HS-27A (cell line): Measurements from ENCODE around the gene RDX.

Source experiments
- DNase-seq: peaks from one replicate; pipeline ENCODE4 v3.0.0-alpha.2; 2012; ENCODE audit warnings: low read depth, missing footprints

Gene RDX

DNA sequence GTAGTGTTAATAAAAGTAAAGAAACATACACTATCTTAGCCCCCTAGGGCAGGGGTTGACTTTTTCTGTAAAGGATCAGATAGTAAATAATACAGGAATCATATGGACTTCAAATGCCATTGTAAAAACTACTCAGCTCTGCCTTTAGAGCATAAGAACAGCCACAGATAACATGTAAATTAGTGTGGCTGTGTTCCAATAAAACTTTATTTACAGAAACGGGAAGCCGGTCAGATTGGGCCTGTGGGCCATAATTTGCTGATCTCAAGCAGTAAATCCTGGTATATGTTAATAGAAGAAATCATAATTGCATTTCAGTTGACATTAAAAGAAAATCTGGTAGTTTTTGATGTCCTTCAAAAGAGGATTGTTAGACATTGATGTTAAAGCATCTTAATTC lies 126.7 kb downstream of the RDX start:
- no peak for DNase-seq

- DNase-seq = no peak
Measured at GRCh38 chr11:110168033-110168803, 128.2 kb downstream of the RDX start.

- DNase-seq = no peak
Measured at GRCh38 chr11:110165039-110165925, 131.1 kb downstream of the RDX start.

- DNase-seq = no peak
Measured at GRCh38 chr11:110162216-110162615, 134.2 kb downstream of the RDX start.

- DNase-seq = no peak
Measured at GRCh38 chr11:110161061-110161460, 135.4 kb downstream of the RDX start.

DNA sequence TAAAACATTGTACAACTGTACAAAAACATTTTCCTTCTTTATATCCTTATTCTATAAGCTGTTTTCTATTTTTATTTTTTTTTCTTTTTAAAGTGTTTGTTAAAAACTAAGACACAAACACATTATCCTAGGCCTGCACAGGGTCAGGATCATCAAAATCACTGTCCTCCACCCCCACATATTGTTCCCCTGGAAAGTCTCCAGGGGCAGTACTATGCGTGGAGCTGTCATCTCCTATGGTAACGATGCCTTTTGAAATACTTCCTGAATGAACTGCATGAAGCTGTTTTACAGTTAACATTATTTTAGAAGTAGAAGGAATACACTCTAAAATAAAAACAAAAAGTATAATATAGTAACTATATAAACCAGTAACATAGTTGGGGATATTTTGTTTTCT lies 136.0 kb downstream of the RDX start:
- DNase-seq = no peak

- no peak for DNase-seq
Measured at GRCh38 chr11:110160016-110160415, 136.4 kb downstream of the RDX start.

DNA sequence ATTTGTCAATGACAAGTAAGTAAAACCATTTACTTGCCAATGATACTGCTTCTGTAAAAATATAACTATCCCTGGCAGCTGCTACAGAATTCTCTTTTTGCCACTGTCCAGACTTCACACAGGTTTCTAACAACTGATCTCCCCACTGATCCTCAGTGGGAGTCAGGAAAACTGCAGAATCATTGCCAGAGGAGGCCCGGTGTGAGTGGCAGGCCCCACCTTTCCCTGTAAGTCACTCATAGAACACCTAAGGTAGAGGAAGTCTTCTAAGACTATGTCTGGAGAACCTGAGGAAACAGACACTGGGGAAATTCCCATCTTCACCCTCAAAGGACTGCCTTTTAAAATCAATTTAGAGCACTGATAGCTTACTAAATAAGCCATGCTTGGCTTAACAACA lies 136.9 kb downstream of the RDX start:
- DNase-seq = no peak

DNA sequence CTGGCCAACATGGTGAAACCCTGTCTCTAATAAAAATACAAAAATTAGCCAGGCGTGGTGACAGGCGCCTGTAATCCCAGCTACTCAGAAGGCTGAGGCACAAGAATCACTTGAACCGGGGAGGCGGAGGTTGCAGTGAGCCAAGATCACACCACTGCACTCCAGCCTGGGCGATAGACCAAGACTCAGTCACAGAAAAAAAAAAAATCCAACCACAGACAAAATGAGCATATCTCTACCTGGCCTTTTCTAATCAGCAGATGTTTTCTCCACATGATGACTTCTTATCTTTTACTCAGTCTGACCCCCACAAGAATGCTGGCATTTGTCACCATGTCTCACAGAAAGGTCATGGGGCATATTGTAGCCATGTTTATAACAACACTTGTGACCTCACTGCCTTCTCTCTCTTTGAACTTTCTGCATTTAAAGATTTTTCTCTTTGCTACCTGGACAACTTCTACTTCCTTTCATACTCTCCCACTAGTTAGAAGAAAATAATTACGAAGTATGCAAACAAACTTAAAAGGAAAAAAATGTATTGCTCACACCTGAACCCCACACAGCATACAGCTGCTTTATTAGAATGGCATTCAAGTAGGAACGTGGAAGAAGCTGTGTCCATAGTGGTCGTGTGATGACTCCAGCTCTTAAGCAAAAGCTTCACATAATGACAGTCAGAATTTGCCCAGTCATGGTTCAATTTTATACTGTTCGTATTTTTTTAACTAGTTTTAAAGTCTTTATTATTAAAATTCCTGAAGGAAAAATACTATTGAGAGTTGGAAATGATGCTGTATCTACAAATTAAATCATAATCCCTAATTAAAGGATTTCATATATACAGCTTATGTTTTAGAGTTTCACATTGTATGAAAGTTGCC lies 137.9 kb downstream of the RDX start:
- no peak for DNase-seq

DNA sequence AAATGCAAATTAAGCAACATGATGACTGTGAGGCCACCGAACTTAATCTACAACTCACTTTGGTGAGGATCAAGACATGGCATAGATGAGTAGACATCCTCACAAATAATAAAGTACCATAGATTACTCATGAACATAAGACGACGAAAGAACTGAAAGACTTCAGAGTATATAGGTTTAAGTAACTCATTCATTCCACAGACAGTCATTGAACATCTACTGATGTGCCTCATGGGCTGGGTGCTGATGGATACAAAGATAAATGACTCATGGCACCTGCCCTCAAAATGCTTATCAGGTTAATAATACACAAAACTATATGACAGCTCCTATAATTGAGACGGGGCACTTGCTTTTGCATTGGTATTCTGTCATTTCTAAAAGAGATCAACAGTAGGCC lies 139.9 kb downstream of the RDX start:
- no peak for DNase-seq

DNA sequence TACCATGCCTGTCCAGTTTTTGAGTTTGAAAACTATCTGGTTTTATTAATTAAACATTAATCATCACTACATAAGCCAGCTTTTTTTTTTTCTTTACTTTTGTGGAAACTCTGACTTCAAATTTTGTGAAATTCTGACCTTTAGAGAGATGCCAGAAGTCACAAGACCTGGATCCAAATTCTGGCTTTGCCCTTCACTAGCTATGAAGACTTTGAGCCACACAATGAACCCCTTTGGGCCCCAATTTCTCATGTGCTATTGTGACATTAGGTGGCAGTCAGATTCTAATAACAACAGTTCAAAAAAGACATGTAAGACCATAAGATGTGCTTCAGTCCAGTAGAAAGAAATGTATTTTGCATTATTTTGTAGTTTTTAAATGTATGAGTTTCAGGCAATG lies 142.9 kb downstream of the RDX start:
- DNase-seq = no peak

- DNase-seq = no peak
Measured at GRCh38 chr11:110152199-110152598, 144.2 kb downstream of the RDX start.

GRCh38 chr11:110148775-110149744 lies 147.4 kb downstream of the RDX start:
- no peak for DNase-seq

GRCh38 chr11:110147962-110148709 lies 148.3 kb downstream of the RDX start:
- DNase-seq = no peak

GRCh38 chr11:110141812-110142211 lies 154.6 kb downstream of the RDX start:
- DNase-seq = no peak

DNA sequence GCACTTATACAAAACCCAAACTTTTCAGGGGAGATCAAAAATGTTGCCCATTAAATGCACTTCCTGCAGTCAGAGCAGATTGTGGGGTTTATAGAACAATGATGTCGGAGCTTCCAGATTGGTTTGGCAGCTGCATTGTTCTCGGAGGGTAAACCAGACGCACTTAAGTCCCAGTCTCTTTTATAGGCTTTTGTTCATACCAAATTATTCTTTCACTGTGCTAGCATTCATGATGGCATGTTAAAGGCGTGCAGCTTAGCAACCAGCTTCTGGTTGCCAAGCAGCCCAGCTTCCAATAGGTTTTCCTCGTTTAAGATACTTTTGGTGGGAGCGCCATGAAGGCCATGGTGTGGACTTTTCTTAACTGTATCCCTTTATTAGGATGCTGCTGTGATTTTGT lies 162.3 kb downstream of the RDX start:
- no peak for DNase-seq

DNA sequence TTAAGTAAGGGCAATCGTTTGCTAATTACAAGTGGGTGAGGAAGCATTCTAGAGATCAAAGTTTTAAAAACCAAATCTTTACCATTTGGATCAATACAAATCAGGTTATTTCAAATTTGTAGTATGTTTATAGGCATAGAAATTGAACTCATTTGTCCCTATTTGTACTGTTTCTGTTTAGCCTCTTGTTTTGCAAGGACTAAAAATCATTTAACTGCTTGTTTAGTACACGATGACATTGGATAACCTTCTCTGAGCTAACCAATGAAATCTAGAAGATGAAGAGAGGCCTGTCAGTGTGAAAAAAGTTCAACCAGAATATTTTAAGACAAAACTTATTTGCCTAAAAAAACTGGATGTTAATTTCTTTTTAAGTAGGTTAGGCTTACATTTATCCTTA lies 163.3 kb downstream of the RDX start:
- no peak for DNase-seq

- no peak for DNase-seq
Measured at GRCh38 chr11:110131386-110132123, 164.9 kb downstream of the RDX start.

- no peak for DNase-seq
Measured at GRCh38 chr11:110130642-110131238, 165.7 kb downstream of the RDX start.
